GM23248 (cell line): ENCODE measurements around the gene SLC6A18.

Experiments used
- EZH2 ChIP-seq: fragments of 200-600 bp; sonication (generic); IDR thresholded peaks from 2 replicates; pipeline ENCODE4 v1.6.1; 2018; ENCODE audit warnings: antibody characterized with exemption, mild to moderate bottlenecking; ENCODE audit not compliant: insufficient read depth, poor library complexity, severe bottlenecking
- EZH2phosphoT487 ChIP-seq: fragments of 200-600 bp; sonication (generic); IDR thresholded peaks from 2 replicates; pipeline ENCODE4 v1.6.1; 2018; ENCODE audit warnings: antibody characterized with exemption, moderate library complexity, mild to moderate bottlenecking, low read depth; ENCODE audit not compliant: insufficient read depth

GRCh38 chr5:1280177-1281037, 55.2 kb downstream of the SLC6A18 start:
- TF ChIP-seq EZH2 (no peak), EZH2phosphoT487 (no peak)
